B cell (primary cell): ENCODE data around the gene DNAJA4. TPM values are rescaled to one million over a fixed set of nuclear protein-coding genes. Genes with fewer than 3 reads are reported as not detected.

ENCODE experiments used
- ATAC-seq: fragments of 200-7000 bp; cut with Tn5 transposase; one replicate; pipeline ENCODE4 v1.10.0; 2021; ENCODE audit warnings: low read depth, mild to moderate bottlenecking, moderate number of reproducible peaks, moderate library complexity
- CTCF ChIA-PET: fragments of 350-600 bp; sonication (Branson Sonifier 250); formaldehyde crosslinking; loops from one replicate; lab custom pipeline; 2021; ENCODE audit warnings: antibody characterized with exemption, inconsistent platforms; lab: Charles Lee
- POLR2A ChIA-PET: fragments of 350-600 bp; sonication (Branson Sonifier 250); formaldehyde crosslinking; loops from one replicate; lab custom pipeline; 2021; ENCODE audit warnings: antibody characterized with exemption; lab: Charles Lee
- DNase-seq: peaks from one replicate; pipeline ENCODE4 v3.0.0; 2013
- H2AFZ ChIP-seq: 2 replicates; pipeline ENCODE4 v1.6.1; 2012; ENCODE audit warnings: mild to moderate bottlenecking, low read depth, low read length; ENCODE audit not compliant: insufficient read depth, poor library complexity, severe bottlenecking
- H3K27ac ChIP-seq, 2 donors: 1 replicate in 1 of 2; 2 replicates in 1 of 2; pipeline ENCODE4 v1.5.1; 2012 to 2013; ENCODE audit warnings: low read length in 2 of 2, mild to moderate bottlenecking in 2 of 2, moderate library complexity in 1 of 2
- H3K27me3 ChIP-seq, 4 experiments: fragments of 200-600 bp in 1 of 4; sonication (generic) in 1 of 4; replicated peaks in 1 of 4; 1 replicate in 2 of 4; 2 replicates in 2 of 4; pipeline versions ENCODE4 v1.6.1 to v1.7.0; 2013 to 2016; ENCODE audit warnings: low read length in 3 of 4, mild to moderate bottlenecking in 2 of 4, mixed read lengths in 1 of 4, moderate library complexity in 1 of 4; ENCODE audit not compliant: insufficient read depth in 4 of 4, control insufficient read depth in 3 of 4; ENCODE audit errors: control extremely low read depth in 1 of 4
- H3K36me3 ChIP-seq, 2 experiments: replicated peaks in 1 of 2; 1 replicate in 1 of 2; 2 replicates in 1 of 2; pipeline versions ENCODE4 v1.6.1 to v1.7.1; 2013; ENCODE audit warnings: low read length in 1 of 2; ENCODE audit not compliant: insufficient read depth in 2 of 2, control insufficient read depth in 1 of 2; ENCODE audit errors: control extremely low read depth in 1 of 2, extremely low read depth in 1 of 2
- H3K4me1 ChIP-seq, 2 donors: fragments of 200-600 bp in 1 of 2; sonication (generic) in 1 of 2; 1 replicate in 1 of 2; 2 replicates in 1 of 2; pipeline versions ENCODE4 v1.5.1 to v1.6.1; 2013 to 2017; ENCODE audit warnings: low read length in 2 of 2; ENCODE audit not compliant: control insufficient read depth in 2 of 2, insufficient read depth in 2 of 2
- H3K4me2 ChIP-seq: replicated peaks from 2 replicates; pipeline ENCODE3; 2012; ENCODE audit warnings: mild to moderate bottlenecking, low read depth, low read length; ENCODE audit not compliant: poor library complexity, severe bottlenecking
- H3K4me3 ChIP-seq, 5 experiments: fragments of 200-600 bp in 1 of 5; sonication (generic) in 1 of 5; 1 replicate in 3 of 5; 2 replicates in 2 of 5; pipeline versions ENCODE4 v1.5.1 to v1.7.0; 2011 to 2016; ENCODE audit warnings: low read length in 4 of 5, mild to moderate bottlenecking in 4 of 5, low read depth in 2 of 5, control low read depth in 1 of 5, moderate library complexity in 1 of 5; ENCODE audit not compliant: insufficient read depth in 1 of 5; ENCODE audit errors: control extremely low read depth in 1 of 5, extremely low read depth in 1 of 5
- H3K79me2 ChIP-seq: fragments of 200-600 bp; sonication (generic); one replicate; pipeline ENCODE4 v1.6.0; 2016; ENCODE audit warnings: low read length; ENCODE audit not compliant: control insufficient read depth, insufficient read depth
- H3K9ac ChIP-seq: fragments of 200-600 bp; sonication (generic); 2 replicates; pipeline ENCODE4 v1.6.1; 2017; ENCODE audit warnings: mild to moderate bottlenecking, low read length, moderate library complexity
- H3K9me3 ChIP-seq, 3 donors: one replicate each; pipeline versions ENCODE4 v1.6.1 to v1.7.1; 2013; ENCODE audit warnings: low read length in 2 of 3; ENCODE audit not compliant: control insufficient read depth in 2 of 3, insufficient read depth in 1 of 3; ENCODE audit errors: control extremely low read depth in 1 of 3
- H4K20me1 ChIP-seq: 2 replicates; pipeline ENCODE4 v1.6.0; 2012; ENCODE audit warnings: mild to moderate bottlenecking, low read length; ENCODE audit not compliant: insufficient read depth, control insufficient read depth, poor library complexity, severe bottlenecking
- H3K27ac Mint-ChIP-seq: one replicate; pipeline ENCODE4 v1.8.0; 2021; ENCODE audit warnings: mixed read lengths
- H3K27me3 Mint-ChIP-seq: one replicate; pipeline ENCODE4 v1.8.0; 2021; ENCODE audit warnings: mixed read lengths
- H3K4me1 Mint-ChIP-seq: one replicate; pipeline ENCODE4 v1.8.0; 2021; ENCODE audit warnings: mixed read lengths
- H3K4me3 Mint-ChIP-seq: one replicate; pipeline ENCODE4 v1.8.0; 2021; ENCODE audit warnings: mixed read lengths
- H3K9me3 Mint-ChIP-seq: one replicate; pipeline ENCODE4 v1.8.0; 2022; ENCODE audit warnings: mixed read lengths; ENCODE audit not compliant: insufficient read depth
- EZH2 ChIP-seq: IDR thresholded peaks from 2 replicates; pipeline ENCODE4 v1.6.1; 2012; ENCODE audit warnings: borderline replicate concordance, low read depth, mild to moderate bottlenecking, moderate library complexity, low read length; ENCODE audit not compliant: insufficient read depth, poor library complexity, severe bottlenecking
- WGBS: methylation state at CpG from one replicate; pipeline ENCODE4 v1.1.5; 2013; ENCODE audit warnings: missing lambda C conversion rate; ENCODE audit not compliant: insufficient coverage; 5-methylcytosine and 5-hydroxymethylcytosine counted together
- intact Hi-C: fragments of 100-400 bp; cut with micrococcal nuclease; formaldehyde crosslinking; loops from one replicate; pipeline ENCODE4 v1.10.0; 2022
- polyA plus RNA-seq: library from polyadenylated mRNA; depleted of rRNA; stranded (reverse); fragments of >200 nt; gene quantifications from 2 replicates; pipeline ENCODE4 v1.2.3, GENCODE V29; 2012
- total RNA-seq, 2 donors: library from RNA; stranded (reverse); fragments of 120-200 nt in 1 of 2; gene quantifications; 1 replicate in 1 of 2; 2 replicates in 1 of 2; pipeline versions ENCODE4 v1.2.3 to v1.2.4, GENCODE V29; 2013 to 2022
- TF ChIP-seq, protein P1 (sequence below): fragments of 200-600 bp; IDR thresholded peaks from one replicate; pipeline ENCODE4 v1.8.0; 2022; ENCODE audit warnings: antibody characterized with exemption, mild to moderate bottlenecking

The DNAJA4 gene
- total and polyA plus RNA-seq, 2 donors (not counting 1 experiment from before 2014, with no cell fraction given): 13.2 to 20.0 TPM

DNA sequence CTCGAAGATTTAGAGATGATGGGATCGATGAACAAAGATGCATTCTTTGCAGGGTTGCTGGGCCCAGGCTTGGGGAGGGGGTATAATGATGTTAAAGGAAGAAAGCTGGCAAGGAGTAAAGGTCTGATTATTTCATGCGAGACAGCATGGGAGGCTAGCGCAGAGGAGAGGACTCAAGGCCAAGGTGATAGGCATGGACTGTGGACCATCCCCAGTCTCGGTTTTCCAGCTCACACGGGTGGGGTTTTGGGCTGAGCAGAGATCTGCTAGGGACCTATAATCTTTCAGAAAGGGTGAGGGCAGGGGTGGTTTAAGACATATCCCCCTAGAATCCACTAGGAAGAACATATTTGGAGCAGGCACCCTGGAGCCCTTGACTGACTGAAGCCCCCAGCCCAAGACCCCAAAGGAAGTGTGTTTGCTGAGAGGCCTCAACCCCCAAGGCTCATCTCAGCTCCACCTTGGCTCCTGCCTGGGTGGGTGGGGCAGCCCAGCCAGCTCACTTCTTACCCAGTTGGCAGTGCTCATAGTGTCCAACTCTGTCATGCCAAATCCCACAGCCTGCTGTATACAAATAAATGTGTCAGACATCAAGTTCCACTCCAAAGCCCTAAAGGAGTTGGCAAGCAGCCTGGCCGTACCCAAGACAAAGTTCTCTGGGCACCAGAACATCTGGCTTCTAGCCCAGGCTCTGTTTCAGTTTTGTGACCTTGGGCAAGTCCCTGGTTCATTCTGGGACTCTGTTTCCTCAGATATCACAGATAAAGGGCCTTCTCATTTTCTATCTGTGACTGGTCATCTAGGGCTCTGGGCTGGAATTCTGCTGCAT lies 47.9 kb upstream of the DNAJA4 start:
- H2AFZ ChIP-seq: no peak overlapping the region
- H3K9me3 ChIP-seq: no peaks in the 10 kb centered on the region
- no peaks in the 10 kb centered on the region for H3K36me3 ChIP-seq
- peaks cover 22% of the 10 kb centered on the region for H3K27me3 Mint-ChIP-seq
- H3K27me3 ChIP-seq: peaks cover 0 to 14% (median 0%) of the 10 kb centered on the region in 4 experiments
- WGBS: 90% methylated on average over 7 of the region's 7 CpGs
- no peaks in the 10 kb centered on the region for H3K4me1 Mint-ChIP-seq
- H3K4me2 ChIP-seq: no peak overlapping the region
- POLR2A ChIA-PET: no interaction called here
- H3K27ac Mint-ChIP-seq: no peak overlapping the region
- H4K20me1 ChIP-seq: no peaks in the 10 kb centered on the region
- no peak overlapping the region for H3K9ac ChIP-seq
- intact Hi-C loops: no loop called here
- CTCF ChIA-PET: interaction anchor here (1.1 kb wide), 2 partner anchors 21 to 23 kb away, joined by 3 to 6 read pairs; no protein-coding TSS in a partner anchor
- no peak overlapping the region for H3K27ac ChIP-seq
- ATAC-seq (no peak), DNase-seq (no peak)
- no peak overlapping the region for H3K4me3 ChIP-seq
- no peak overlapping the region for H3K4me3 Mint-ChIP-seq
- no peaks in the 10 kb centered on the region for H3K9me3 Mint-ChIP-seq
- TF ChIP-seq EZH2: no peak
- TF ChIP-seq, protein P1, sequence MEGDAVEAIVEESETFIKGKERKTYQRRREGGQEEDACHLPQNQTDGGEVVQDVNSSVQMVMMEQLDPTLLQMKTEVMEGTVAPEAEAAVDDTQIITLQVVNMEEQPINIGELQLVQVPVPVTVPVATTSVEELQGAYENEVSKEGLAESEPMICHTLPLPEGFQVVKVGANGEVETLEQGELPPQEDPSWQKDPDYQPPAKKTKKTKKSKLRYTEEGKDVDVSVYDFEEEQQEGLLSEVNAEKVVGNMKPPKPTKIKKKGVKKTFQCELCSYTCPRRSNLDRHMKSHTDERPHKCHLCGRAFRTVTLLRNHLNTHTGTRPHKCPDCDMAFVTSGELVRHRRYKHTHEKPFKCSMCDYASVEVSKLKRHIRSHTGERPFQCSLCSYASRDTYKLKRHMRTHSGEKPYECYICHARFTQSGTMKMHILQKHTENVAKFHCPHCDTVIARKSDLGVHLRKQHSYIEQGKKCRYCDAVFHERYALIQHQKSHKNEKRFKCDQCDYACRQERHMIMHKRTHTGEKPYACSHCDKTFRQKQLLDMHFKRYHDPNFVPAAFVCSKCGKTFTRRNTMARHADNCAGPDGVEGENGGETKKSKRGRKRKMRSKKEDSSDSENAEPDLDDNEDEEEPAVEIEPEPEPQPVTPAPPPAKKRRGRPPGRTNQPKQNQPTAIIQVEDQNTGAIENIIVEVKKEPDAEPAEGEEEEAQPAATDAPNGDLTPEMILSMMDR: no peak
- H3K4me1 ChIP-seq: no peaks in the 10 kb centered on the region
- H3K79me2 ChIP-seq: no peaks in the 10 kb centered on the region

DNA sequence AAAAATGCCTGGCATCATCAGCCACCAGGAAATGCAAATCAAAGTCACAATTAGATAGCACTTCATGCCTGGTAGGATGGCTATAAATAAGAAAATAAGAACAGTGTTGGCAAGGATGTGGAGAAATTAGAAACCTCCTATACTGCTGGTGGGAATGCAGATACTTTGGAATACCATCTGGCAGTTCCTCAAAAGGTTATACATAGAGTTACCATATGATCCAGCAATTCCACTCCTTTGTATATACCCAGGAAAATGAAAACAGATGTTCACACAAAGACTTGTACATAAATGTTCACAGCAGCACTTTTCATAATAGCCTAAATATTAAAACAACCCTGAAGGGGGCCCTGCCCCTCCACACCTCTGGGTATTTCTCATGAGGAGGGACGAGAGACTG lies 43.6 kb upstream of the DNAJA4 start:
- WGBS: no CpG with 5 or more reads among the region's 1 CpG
- Mint-ChIP-seq H3K9me3 (no peaks in the 10 kb centered on the region), H3K4me1 (no peaks in the 10 kb centered on the region), H3K27me3 (no peaks in the 10 kb centered on the region), H3K27ac (no peak overlapping the region), H3K4me3 (no peak overlapping the region)
- POLR2A ChIA-PET: no interaction called here
- CTCF ChIA-PET: no interaction called here
- no peak for TF ChIP-seq EZH2
- TF ChIP-seq, protein P1: no peak
- Histone ChIP-seq H3K4me1 (no peaks in the 10 kb centered on the region), H4K20me1 (no peaks in the 10 kb centered on the region), H3K9me3 (no peaks in the 10 kb centered on the region), H3K79me2 (no peaks in the 10 kb centered on the region), H3K4me3 (no peak overlapping the region), H3K27me3 (no peaks in the 10 kb centered on the region), H3K9ac (no peak overlapping the region), H3K27ac (no peak overlapping the region), H3K36me3 (no peaks in the 10 kb centered on the region), H2AFZ (no peak overlapping the region), H3K4me2 (no peak overlapping the region)
- DNase-seq (no peak), ATAC-seq (no peak)
- intact Hi-C loops: no loop called here
